ENCODE results near the gene NRIP3. TPM values are rescaled to one million over a fixed set of nuclear protein-coding genes. Genes with fewer than 3 reads are reported as not detected.

Gene NRIP3
- total and polyA plus RNA-seq, 2 donors (not counting 3 experiments of a cell fraction or from before 2014, with no cell fraction given) = 3.7 to 9.9 TPM

- H3K4me2 ChIP-seq (ENCODE audit: insufficient read depth, low read length) = no peak overlapping the region
- H3K27me3 ChIP-seq (ENCODE audit: control insufficient read depth in 2 of 2, insufficient read depth in 2 of 2, low read length in 2 of 2) = peaks cover 2% of the 10 kb centered on the region in 2 experiments
- H4K20me1 ChIP-seq (replicated peaks; ENCODE audit: control insufficient read depth, extremely low read depth, insufficient read depth, low read length) = no peaks in the 10 kb centered on the region
- H3K9ac ChIP-seq (replicated peaks; ENCODE audit: extremely low read depth, insufficient read depth, low read length) = no peak overlapping the region
- no peak for TF ChIP-seq EZH2 (IDR thresholded peaks at IDR 0.05; ENCODE audit: borderline replicate concordance, low read depth, low read length, severe bottlenecking)
- TF ChIP-seq FOS (IDR thresholded peaks at IDR 0.05; ENCODE audit: borderline replicate concordance, insufficient read depth, low read length) = no peak
- no peak for TF ChIP-seq CTCF (IDR thresholded peaks at IDR 0.05; ENCODE audit: extremely low read depth in 1 of 2, insufficient read depth in 1 of 2, low read depth in 1 of 2, low read length in 2 of 2)
- TF ChIP-seq GATA2 (IDR thresholded peaks at IDR 0.05; ENCODE audit: insufficient read depth, insufficient read length, low read depth, low read length) = no peak
- no peak for TF ChIP-seq POLR2AphosphoS5 (IDR thresholded peaks at IDR 0.05; ENCODE audit: insufficient read depth, low read depth, low read length)
- TF ChIP-seq JUN (IDR thresholded peaks at IDR 0.05; ENCODE audit: borderline replicate concordance, insufficient read depth, insufficient read length, low read depth) = no peak
- no peak overlapping the region for H3K27ac ChIP-seq (ENCODE audit: insufficient read depth, low read depth, low read length)
- H3K9me1 ChIP-seq (replicated peaks; ENCODE audit: control insufficient read depth, extremely low read depth, insufficient read depth, low read length) = no peaks in the 10 kb centered on the region
- POLR2A ChIA-PET = no interaction called here
- BruUV-seq (replicated peaks) = no TSS peak
- CTCF ChIA-PET = interaction anchor here (1.1 to 7.0 kb wide), 6 partner anchors 10 to 488 kb away, joined by 3 to 248 read pairs (median 16); no protein-coding TSS in a partner anchor
- DNase-seq (ENCODE audit: low read depth, low spot score) (no peak), FAIRE-seq (no peak)
- peak overlapping the region; percentile 20 for H2AFZ ChIP-seq (ENCODE audit: low read depth, low read length)
- H3K36me3 ChIP-seq (ENCODE audit: control insufficient read depth in 2 of 2, extremely low read depth in 1 of 2, insufficient read depth in 2 of 2, low read length in 2 of 2) = no peaks in the 10 kb centered on the region
- dilution Hi-C loops (cut with MboI; ENCODE audit: extremely low pct_ligation_motif_present, low sequenced_read_pairs) (no loop called here), intact Hi-C loops (cut with micrococcal nuclease) (loop anchor here (5.0 to 10.0 kb wide), 5 partner anchors 105 to 1307 kb away; partner anchors contain the start of gene IPO7)
- no peaks in the 10 kb centered on the region for H3K79me2 ChIP-seq (ENCODE audit: control insufficient read depth, insufficient read depth, low read length)
- H3K4me1 ChIP-seq (ENCODE audit: control insufficient read depth, extremely low read depth, insufficient read depth, low read length) = peaks cover 13% of the 10 kb centered on the region
- no peak overlapping the region for H3K4me3 ChIP-seq (replicated peaks in 1 of 3; ENCODE audit: insufficient read depth in 1 of 3, low read depth in 1 of 3, low read length in 3 of 3)
- no peaks in the 10 kb centered on the region for H3K9me3 ChIP-seq (replicated peaks; ENCODE audit: control insufficient read depth, insufficient read depth, low read length)
These were observed 14.0 kb upstream of the NRIP3 start for GRCh38 chr11:9017773-9018172.

Measured in endothelial cell of umbilical vein (primary cell).